ENCODE results near the gene PWP1.

- no peak for TF ChIP-seq CTCF (IDR thresholded peaks at IDR 0.05)
- no peak for TF ChIP-seq POLR2A (IDR thresholded peaks at IDR 0.05)
Observed at GRCh38 chr12:107684029-107684795, 1.4 kb upstream of the PWP1 start.
